Measurements from ENCODE around the gene C7orf33.
A peak's percentile ranks its signal among the peaks of the same experiment; 100 is the strongest.

Gene C7orf33

DNA sequence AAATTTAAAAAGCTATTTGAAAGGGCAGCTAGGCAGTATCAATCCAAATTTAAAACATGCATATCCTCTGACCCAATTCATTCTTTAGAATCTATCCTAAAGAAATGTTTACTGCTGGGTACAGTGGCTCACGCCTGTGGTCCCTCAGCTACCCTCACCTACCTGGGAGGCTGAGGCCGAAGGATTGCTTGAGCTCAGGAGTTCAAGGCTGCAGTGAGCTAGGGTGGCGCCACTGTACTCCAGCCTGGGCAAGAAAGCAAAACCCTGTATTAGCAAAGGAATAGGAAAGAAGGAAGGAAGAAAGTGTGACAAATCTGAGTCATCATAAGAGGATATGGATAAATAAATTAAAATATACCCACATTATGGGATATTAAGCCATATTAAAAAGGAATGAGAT is 36.3 kb downstream of the C7orf33 start:
- DNase-seq (no peak), ATAC-seq (no peak)

GRCh38 chr7:148628011-148628410 is 37.4 kb downstream of the C7orf33 start:
- DNase-seq (no peak), ATAC-seq (no peak)

DNA sequence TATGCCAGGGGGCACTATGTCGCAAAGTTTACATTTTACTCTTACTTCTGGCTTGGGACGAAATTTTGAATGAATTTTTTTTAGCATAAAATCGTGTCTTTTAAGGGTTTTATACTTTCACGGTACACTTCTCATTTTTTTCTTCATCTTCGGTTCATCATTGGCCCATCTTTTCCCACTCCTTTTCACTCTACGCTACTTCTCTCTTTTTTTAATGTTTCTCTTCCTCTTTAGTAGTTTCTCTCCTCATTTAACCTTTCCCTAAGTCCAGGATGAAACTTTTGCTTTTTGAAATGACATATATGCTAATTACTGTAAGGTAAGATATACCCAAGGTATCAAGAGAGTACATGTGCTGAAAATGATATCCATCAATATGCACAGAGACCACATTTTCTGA is 39.5 kb downstream of the C7orf33 start:
- DNase-seq (no peak), ATAC-seq (no peak)

- no peak for DNase-seq
- peak; percentile 6 for ATAC-seq
Measured at GRCh38 chr7:148633761-148634160, 43.2 kb downstream of the C7orf33 start.

GRCh38 chr7:148637094-148637493 is 46.5 kb downstream of the C7orf33 start:
- DNase-seq = no peak
- ATAC-seq = no peak

- ATAC-seq (no peak), DNase-seq (no peak)
Measured at GRCh38 chr7:148645898-148646297, 55.3 kb downstream of the C7orf33 start.

DNA sequence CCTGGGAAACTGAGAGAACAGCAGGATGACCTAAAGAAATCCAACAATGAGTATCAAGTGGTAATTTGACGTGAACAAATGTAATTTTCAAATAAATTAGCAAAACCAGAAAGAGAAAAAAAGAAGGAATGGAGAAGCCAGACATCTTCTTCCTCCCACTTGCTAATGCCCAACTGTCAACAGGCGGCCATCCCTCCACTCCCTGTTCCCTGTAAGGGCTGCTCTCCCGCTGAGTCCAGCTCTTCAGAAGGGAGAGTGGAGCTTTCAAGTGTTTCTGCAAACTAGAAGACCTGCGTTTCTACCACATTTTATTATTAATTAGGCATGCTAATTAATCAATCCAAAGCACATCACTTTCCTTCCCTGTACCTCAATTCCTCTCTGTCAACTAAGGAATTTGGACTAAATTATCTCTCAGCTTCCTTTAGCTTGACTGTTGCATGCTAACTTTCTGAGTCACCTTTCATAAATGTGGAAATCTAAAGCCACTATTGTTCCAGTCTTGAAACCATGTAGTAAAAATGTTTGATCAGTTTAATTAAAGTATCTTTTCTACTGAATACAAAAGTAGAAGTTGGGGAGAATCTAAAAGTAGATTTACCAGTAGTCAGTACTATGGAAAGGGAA is 59.8 kb downstream of the C7orf33 start:
- no peak for ATAC-seq
- DNase-seq = no peak

GRCh38 chr7:148652773-148653172 is 62.2 kb downstream of the C7orf33 start:
- DNase-seq (no peak), ATAC-seq (no peak)

DNA sequence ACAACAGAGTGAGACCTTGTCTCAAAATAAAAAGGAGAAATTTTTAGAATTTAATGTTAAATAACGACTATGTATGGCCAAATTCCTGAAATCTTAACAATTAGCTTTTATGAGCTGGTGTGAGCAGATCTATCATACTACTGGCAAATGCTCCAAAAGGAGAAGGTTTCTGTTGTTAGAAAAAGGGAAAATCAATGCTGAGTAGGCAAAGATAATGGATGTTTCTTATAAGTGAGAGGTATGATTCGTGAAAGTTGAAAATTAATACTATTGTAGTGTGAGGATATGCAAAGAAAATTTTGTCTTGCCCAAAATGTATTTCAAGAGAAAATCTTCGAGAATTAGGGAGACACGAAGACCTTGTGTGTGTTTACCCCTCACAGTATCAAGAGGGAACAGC is 67.4 kb downstream of the C7orf33 start:
- no peak for DNase-seq

GRCh38 chr7:148661471-148661870 is 70.9 kb downstream of the C7orf33 start:
- DNase-seq (no peak), ATAC-seq (no peak)

More for the DNA sequence above, 67.4 kb downstream of the C7orf33 start:
- no peak for ATAC-seq

GRCh38 chr7:148662646-148663045 is 72.1 kb downstream of the C7orf33 start:
- no peak for DNase-seq

DNA sequence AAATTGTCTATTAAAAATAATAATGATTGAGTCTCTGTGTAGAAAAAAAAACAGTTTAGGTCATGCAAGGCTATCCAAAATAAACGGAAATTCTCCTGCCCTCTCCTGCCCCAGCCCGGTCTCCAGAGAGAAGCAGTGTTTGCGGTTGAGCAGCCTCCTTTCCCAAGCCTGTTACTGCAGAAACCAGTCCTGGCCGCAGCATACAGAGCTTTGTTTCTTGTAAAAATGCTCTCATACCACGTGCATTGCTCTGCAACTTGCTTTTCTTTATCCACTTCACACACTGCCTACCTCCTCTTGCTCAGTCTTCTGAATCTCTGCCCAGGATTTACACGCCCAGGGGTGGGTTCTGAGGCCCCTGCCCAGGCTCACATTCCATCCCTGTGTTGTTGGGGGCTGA is 73.8 kb downstream of the C7orf33 start:
- no peak for ATAC-seq

More at GRCh38 chr7:148662646-148663045, 72.1 kb downstream of the C7orf33 start:
- ATAC-seq = no peak

DNA sequence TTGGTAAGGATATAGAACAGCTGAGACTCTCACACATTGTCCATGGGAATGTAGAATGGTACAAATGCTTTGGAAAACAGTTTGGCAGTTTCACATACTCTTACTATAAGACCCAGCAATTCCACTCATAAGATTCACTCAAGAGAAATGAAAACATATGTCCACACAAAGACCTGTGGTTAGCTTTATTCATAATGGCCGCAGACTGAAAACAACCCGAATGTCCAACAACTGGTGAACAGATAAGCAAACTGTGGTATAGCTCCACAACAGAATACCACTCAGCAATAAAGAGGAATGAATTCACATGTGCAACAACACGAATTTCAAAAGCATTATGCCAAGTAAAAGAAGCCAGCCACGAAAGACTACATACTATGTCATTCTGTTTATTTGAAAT is 74.7 kb downstream of the C7orf33 start:
- DNase-seq = no peak
- no peak for ATAC-seq

More for the DNA sequence above, 73.8 kb downstream of the C7orf33 start:
- no peak for DNase-seq

All from stimulated activated naive CD8-positive, alpha-beta T cell treated with anti-CD3 and anti-CD28 coated beads, Interleukin-15, Interleukin-2, amounts not matched to agents 100 U/mL and 50 U/mL, for 24 hours (primary cell).